ENCODE measurements around the gene GNS. TPM values are rescaled to one million over a fixed set of nuclear protein-coding genes. Genes with fewer than 3 reads are reported as not detected.
"Not testable (repeated sequence)": the region's sequence is repeated elsewhere in the genome, so short reads cannot be mapped to it uniquely, and the experiment has no call there.

The GNS gene
- total RNA-seq (10 to 100 TPM; 24.4 to 62.8 (median 35.2) TPM), polyA plus RNA-seq (10 to 100 TPM; 39.5 to 48.2 TPM), total RNA-seq (40.2 reads per million, percentile 66 among the genes with 10 or more reads in this experiment)

DNA sequence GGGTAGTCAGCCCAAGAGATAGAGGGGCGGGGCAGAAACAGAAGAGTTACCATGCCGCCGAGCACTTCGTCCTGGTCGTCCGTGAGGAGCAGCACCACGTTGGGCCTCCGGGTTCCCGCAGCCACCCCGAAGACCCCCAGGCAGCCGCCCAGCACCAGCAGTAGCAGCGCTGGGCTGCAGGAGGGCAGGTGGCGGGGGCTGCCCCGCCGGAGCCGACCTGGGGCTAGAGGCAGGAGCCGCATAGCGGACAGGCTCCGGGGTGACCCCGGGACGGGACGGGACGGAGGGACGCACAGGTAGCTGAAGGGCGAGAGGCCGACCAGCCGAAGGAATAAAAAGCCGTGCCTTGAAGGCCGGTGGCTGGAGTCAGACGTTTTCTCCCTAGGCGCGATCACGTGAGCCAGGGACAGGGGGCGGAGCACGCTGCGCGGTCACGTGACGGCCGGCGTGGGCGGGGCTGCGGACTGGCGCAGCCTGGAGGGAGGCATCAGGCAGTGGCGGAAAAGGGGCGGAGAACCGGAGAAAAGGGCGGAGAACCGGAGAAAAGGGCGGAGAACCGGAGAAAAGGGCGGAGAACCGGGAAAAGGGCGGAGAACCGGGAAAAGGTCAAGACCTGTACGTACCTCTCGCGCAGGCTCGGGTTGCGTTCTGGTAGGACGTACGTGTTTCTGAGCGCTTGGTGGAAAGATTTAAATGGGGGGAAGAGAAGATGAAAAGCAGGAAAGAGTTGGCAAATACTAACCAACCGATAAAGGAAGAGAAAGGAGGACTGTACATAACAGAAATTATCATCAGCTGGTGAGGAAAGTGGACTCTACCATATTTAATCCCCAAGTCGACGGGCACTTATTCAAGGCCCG is at the start of gene GNS:
Gene GNS, minus strand, starts transcription at position 372 of the 860 bp plus-strand sequence. Its CDS starts 130 bp downstream, at position 242.
- Histone ChIP-seq H3K27ac (ENCODE audit: low read depth, low read length) (peak within 1 kb of the TSS; percentile 77), H3K4me3 (ENCODE audit: low read length) (peak within 1 kb of the TSS; percentile 98), H3K4me1 (ENCODE audit: control insufficient read depth in 2 of 2, insufficient read depth in 2 of 2, low read length in 2 of 2) (peaks cover 0 to 21% of the 10 kb centered on the region in 2 donors), H3K9me3 (ENCODE audit: control insufficient read depth in 2 of 3, low read length in 3 of 3) (no peaks in the 10 kb centered on the region), H3K36me3 (ENCODE audit: control insufficient read depth in 2 of 3, insufficient read depth in 3 of 3, low read length in 3 of 3) (peaks cover 0 to 8% (median 0%) of the 10 kb centered on the region in 3 experiments), H3K27me3 (ENCODE audit: control insufficient read depth in 2 of 2, insufficient read depth in 2 of 2, low read length in 2 of 2) (no peaks in the 10 kb centered on the region)
- H3K4me1 Mint-ChIP-seq: peaks cover 17 to 60% (median 48%) of the 10 kb centered on the region in 7 donors
- DNase-seq (peak; percentile 81 to 99 (median 86)), ATAC-seq (peak; percentile 96)
- H3K27ac Mint-ChIP-seq: peak within 1 kb of the TSS; percentile 78 to 96 (median 91)
- H3K9me3 Mint-ChIP-seq: no peaks in the 10 kb centered on the region
- ChIA-PET CTCF (interaction anchor here (1.1 kb wide), 1 partner anchor 61 kb away, joined by 3 read pairs; no protein-coding TSS in a partner anchor), POLR2A (interaction anchor here (0.6 kb wide), 1 partner anchor 492 kb away, joined by 3 read pairs; no protein-coding TSS in a partner anchor)
- H3K27me3 Mint-ChIP-seq: peaks cover 0 to 4% (median 0%) of the 10 kb centered on the region in 5 donors
- H3K36me3 Mint-ChIP-seq: peaks cover 0 to 7% (median 4%) of the 10 kb centered on the region in 5 donors
- H3K4me3 Mint-ChIP-seq: peak within 1 kb of the TSS; percentile 86 to 99 (median 96)
- intact Hi-C loops (cut with micrococcal nuclease): loop anchor here (1.0 to 5.0 kb wide), 13 partner anchors 22 to 1543 kb away; partner anchors contain the start of genes LEMD3 (in 2 of the 2), TBK1 (in 2 of the 2), HELB (in 1 of the 2) and KICS2 (in 1 of the 2)

DNA sequence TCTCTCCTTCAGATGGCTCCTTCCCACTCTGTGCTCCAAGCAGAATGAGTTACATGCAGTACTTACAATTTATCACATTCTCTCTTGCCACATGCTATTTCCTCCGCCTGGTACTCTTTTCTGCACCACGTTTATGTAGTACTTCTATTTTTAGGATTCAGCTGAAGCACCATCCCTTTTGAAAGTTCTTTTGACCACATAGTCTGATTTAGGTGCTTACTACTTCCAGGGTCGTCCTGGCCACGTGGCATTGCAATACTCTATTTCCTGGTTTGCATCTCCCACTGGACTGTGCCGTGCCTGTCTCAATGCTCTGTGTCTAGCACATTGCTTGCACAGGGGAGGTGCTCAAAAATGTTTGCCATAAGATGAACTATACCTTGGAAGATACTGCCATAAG is 48.9 kb upstream of the GNS start:
- ChIA-PET CTCF (no interaction called here), POLR2A (no interaction called here)
- H3K4me3 ChIP-seq (ENCODE audit: low read length): no peak overlapping the region
- Mint-ChIP-seq H3K9me3 (peaks cover 0 to 2% (median 0%) of the 10 kb centered on the region in 11 donors), H3K27me3 (peaks cover 36 to 58% (median 45%) of the 10 kb centered on the region in 5 donors), H3K4me3 (no peak overlapping the region), H3K4me1 (peaks cover 0 to 2% (median 0%) of the 10 kb centered on the region in 7 donors), H3K36me3 (no peaks in the 10 kb centered on the region), H3K27ac (no peak overlapping the region)
- H3K36me3 ChIP-seq (ENCODE audit: control insufficient read depth in 2 of 3, insufficient read depth in 3 of 3, low read length in 3 of 3): no peaks in the 10 kb centered on the region
- H3K9me3 ChIP-seq (ENCODE audit: control insufficient read depth in 2 of 3, low read length in 3 of 3): no peaks in the 10 kb centered on the region
- no peaks in the 10 kb centered on the region for H3K4me1 ChIP-seq (ENCODE audit: control insufficient read depth in 2 of 2, insufficient read depth in 2 of 2, low read length in 2 of 2)
- ATAC-seq (no peak), DNase-seq (no peak)
- H3K27me3 ChIP-seq (ENCODE audit: control insufficient read depth in 2 of 2, insufficient read depth in 2 of 2, low read length in 2 of 2): no peaks in the 10 kb centered on the region
- no peak overlapping the region for H3K27ac ChIP-seq (ENCODE audit: low read depth, low read length)
- intact Hi-C loops (cut with micrococcal nuclease): no loop called here

DNA sequence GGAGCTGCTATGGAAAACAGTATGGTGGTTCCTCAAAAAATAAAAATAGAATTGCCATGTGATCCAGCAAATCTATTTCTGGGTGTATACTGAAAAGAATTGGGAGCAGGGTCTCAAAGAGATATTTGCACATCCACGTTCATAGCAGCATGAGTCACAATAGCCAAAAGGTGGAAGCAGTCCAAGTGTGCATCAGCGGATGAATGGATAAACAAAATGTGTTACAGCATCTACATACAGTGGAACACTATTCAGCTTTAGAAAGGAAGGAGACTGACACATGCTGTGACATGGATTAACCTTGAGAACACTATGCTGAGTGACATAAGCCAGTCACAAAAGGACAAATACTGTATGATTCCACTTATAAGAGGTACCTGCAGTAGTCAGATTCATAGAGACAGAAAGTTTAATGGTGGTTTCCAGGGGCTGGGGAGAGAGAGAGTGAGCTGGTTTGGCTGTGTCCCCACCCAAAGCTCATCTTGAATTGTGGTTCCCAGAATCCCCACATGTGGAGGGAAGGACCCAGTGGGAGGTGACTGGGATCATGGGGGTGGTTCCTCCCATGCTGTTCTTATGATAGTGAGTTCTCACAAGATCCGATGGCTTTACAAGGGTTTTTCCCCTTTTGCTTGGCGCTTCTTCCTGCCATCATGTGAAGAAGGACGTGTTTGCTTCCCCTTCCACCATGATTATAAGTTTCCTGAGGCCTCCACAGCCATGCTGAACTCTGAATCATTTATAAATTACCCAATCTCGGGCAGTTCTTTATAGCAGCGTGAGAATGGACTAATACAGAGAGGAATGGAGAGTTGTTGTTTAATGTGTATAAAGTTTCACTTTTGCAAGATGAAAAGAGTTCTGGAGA is 47.6 kb upstream of the GNS start:
- no peak overlapping the region for H3K27ac ChIP-seq (ENCODE audit: low read depth, low read length)
- intact Hi-C loops (cut with micrococcal nuclease): no loop called here
- no peaks in the 10 kb centered on the region for H3K9me3 ChIP-seq (ENCODE audit: control insufficient read depth in 2 of 3, low read length in 3 of 3)
- Mint-ChIP-seq H3K27me3 (peaks cover 31 to 50% (median 45%) of the 10 kb centered on the region in 5 donors), H3K9me3 (peaks cover 0 to 2% (median 0%) of the 10 kb centered on the region in 11 donors), H3K36me3 (no peaks in the 10 kb centered on the region), H3K4me1 (peaks cover 0 to 6% (median 0%) of the 10 kb centered on the region in 7 donors), H3K27ac (no peak overlapping the region), H3K4me3 (no peak overlapping the region)
- no peaks in the 10 kb centered on the region for H3K27me3 ChIP-seq (ENCODE audit: control insufficient read depth in 2 of 2, insufficient read depth in 2 of 2, low read length in 2 of 2)
- no peak overlapping the region for H3K4me3 ChIP-seq (ENCODE audit: low read length)
- DNase-seq: no peak
- ATAC-seq: peak; percentile 27
- POLR2A ChIA-PET: no interaction called here
- H3K4me1 ChIP-seq (ENCODE audit: control insufficient read depth in 2 of 2, insufficient read depth in 2 of 2, low read length in 2 of 2): no peaks in the 10 kb centered on the region
- H3K36me3 ChIP-seq (ENCODE audit: control insufficient read depth in 2 of 3, insufficient read depth in 3 of 3, low read length in 3 of 3): no peaks in the 10 kb centered on the region
- CTCF ChIA-PET: interaction anchor here (0.6 kb wide), 1 partner anchor 52 kb away, joined by 4 read pairs; no protein-coding TSS in a partner anchor

- Mint-ChIP-seq H3K9me3 (peaks cover 0 to 2% (median 0%) of the 10 kb centered on the region in 11 donors), H3K27me3 (peaks cover 31 to 50% (median 39%) of the 10 kb centered on the region in 5 donors), H3K27ac (no peak overlapping the region), H3K4me3 (no peak overlapping the region), H3K36me3 (no peaks in the 10 kb centered on the region), H3K4me1 (peaks cover 0 to 7% (median 0%) of the 10 kb centered on the region in 7 donors)
- intact Hi-C loops (cut with micrococcal nuclease): no loop called here
- no peak overlapping the region for H3K27ac ChIP-seq (ENCODE audit: low read depth, low read length)
- no peaks in the 10 kb centered on the region for H3K4me1 ChIP-seq (ENCODE audit: control insufficient read depth in 2 of 2, insufficient read depth in 2 of 2, low read length in 2 of 2)
- ChIA-PET CTCF (interaction anchor here (0.6 kb wide), 1 partner anchor 52 kb away, joined by 4 read pairs; no protein-coding TSS in a partner anchor), POLR2A (no interaction called here)
- no peaks in the 10 kb centered on the region for H3K36me3 ChIP-seq (ENCODE audit: control insufficient read depth in 2 of 3, insufficient read depth in 3 of 3, low read length in 3 of 3)
- H3K4me3 ChIP-seq (ENCODE audit: low read length): no peak overlapping the region
- DNase-seq: no peak
- H3K9me3 ChIP-seq (ENCODE audit: control insufficient read depth in 2 of 3, low read length in 3 of 3): no peaks in the 10 kb centered on the region
- H3K27me3 ChIP-seq (ENCODE audit: control insufficient read depth in 2 of 2, insufficient read depth in 2 of 2, low read length in 2 of 2): no peaks in the 10 kb centered on the region
- ATAC-seq: no peak
Observed at GRCh38 chr12:64806173-64806572, 47.0 kb upstream of the GNS start.

DNA sequence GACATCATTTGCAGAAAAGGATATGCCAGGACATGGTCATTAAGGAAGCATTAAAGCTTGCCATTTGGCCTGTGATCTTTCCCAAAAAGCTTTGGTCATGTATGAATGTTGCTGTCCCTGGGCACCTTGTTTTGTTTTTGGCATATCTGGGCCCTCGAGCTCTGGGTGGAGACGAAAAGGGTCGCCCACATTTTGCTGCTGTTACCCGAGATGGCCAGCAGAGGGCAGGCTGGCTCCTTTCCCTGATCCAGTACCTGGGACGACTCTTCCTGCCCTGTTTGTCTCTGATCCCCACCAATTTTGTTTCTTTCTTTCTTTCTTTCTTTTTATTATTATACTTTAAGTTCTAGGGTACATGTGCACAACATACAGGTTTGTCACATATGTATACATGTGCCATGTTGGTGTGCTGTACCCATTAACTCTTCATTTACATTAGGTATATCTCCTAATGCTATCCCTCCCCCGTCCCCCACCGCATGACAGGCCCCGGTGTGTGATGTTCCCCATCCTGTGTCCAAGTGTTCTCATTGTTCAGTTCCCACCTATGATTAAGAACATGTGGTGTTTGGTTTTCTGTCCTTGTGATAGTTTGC is 43.1 kb upstream of the GNS start:
- intact Hi-C loops (cut with micrococcal nuclease): loop anchor here (1.0 to 2.0 kb wide), 2 partner anchors 321 to 428 kb away; no protein-coding TSS in a partner anchor
- not testable (repeated sequence) for H3K27ac ChIP-seq (ENCODE audit: low read depth, low read length); H3K4me3 Mint-ChIP-seq; H3K27ac Mint-ChIP-seq; H3K36me3 ChIP-seq (ENCODE audit: control insufficient read depth in 2 of 3, insufficient read depth in 3 of 3, low read length in 3 of 3); H3K36me3 Mint-ChIP-seq; H3K27me3 ChIP-seq (ENCODE audit: control insufficient read depth in 2 of 2, insufficient read depth in 2 of 2, low read length in 2 of 2); H3K9me3 Mint-ChIP-seq; H3K4me1 Mint-ChIP-seq; H3K9me3 ChIP-seq (ENCODE audit: control insufficient read depth in 2 of 3, low read length in 3 of 3); H3K4me3 ChIP-seq (ENCODE audit: low read length); H3K4me1 ChIP-seq (ENCODE audit: control insufficient read depth in 2 of 2, insufficient read depth in 2 of 2, low read length in 2 of 2)
- ChIA-PET CTCF (interaction anchor here (0.8 to 2.0 kb wide), 3 partner anchors 16 to 254 kb away, joined by 3 to 4 read pairs (median 3); no protein-coding TSS in a partner anchor), POLR2A (interaction anchor here (0.7 kb wide), 1 partner anchor 103 kb away, joined by 3 read pairs; no protein-coding TSS in a partner anchor)
- peaks cover 25 to 46% (median 35%) of the 10 kb centered on the region in 5 donors for H3K27me3 Mint-ChIP-seq
- DNase-seq (peak in 6 of 9 donors; percentile 23 to 60 (median 38)), ATAC-seq (peak; percentile 77)

DNA sequence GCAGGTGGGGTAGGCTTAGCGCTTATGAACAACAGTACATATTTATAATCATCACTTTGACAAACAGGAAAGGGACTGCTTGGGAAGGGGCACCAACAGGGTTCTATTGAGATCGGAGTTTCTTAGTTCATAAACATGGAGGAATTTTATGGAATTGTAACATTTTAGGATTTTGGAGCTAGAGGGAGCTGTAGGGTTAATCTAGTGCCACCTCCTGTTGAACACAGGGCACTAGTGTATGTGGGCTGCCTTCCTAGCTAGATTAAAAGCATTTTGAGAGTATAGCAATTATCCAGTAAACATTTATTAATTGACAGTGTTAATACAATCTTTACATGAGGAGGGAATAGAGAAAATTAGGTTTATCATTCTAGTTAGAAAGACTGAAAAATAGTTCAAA is 42.2 kb upstream of the GNS start:
- no peak for ATAC-seq
- CTCF ChIA-PET: interaction anchor here (0.7 to 2.0 kb wide), 5 partner anchors 17 to 253 kb away, joined by 3 to 5 read pairs (median 3); no protein-coding TSS in a partner anchor
- peaks cover 0 to 3% (median 0%) of the 10 kb centered on the region in 5 donors for H3K36me3 Mint-ChIP-seq
- DNase-seq: no peak
- H3K27me3 ChIP-seq (ENCODE audit: control insufficient read depth in 2 of 2, insufficient read depth in 2 of 2, low read length in 2 of 2): no peaks in the 10 kb centered on the region
- intact Hi-C loops (cut with micrococcal nuclease): no loop called here
- POLR2A ChIA-PET: no interaction called here
- peaks cover 0 to 6% (median 0%) of the 10 kb centered on the region in 7 donors for H3K4me1 Mint-ChIP-seq
- H3K4me1 ChIP-seq (ENCODE audit: control insufficient read depth in 2 of 2, insufficient read depth in 2 of 2, low read length in 2 of 2): no peaks in the 10 kb centered on the region
- no peak overlapping the region for H3K4me3 Mint-ChIP-seq
- no peak overlapping the region for H3K27ac Mint-ChIP-seq
- H3K9me3 Mint-ChIP-seq: no peaks in the 10 kb centered on the region
- peaks cover 17 to 38% (median 32%) of the 10 kb centered on the region in 5 donors for H3K27me3 Mint-ChIP-seq
- H3K9me3 ChIP-seq (ENCODE audit: control insufficient read depth in 2 of 3, low read length in 3 of 3): no peaks in the 10 kb centered on the region
- no peak overlapping the region for H3K27ac ChIP-seq (ENCODE audit: low read depth, low read length)
- no peaks in the 10 kb centered on the region for H3K36me3 ChIP-seq (ENCODE audit: control insufficient read depth in 2 of 3, insufficient read depth in 3 of 3, low read length in 3 of 3)
- H3K4me3 ChIP-seq (ENCODE audit: low read length): no peak overlapping the region
